Fibroblast of villous mesenchyme (primary cell): Measurements from ENCODE around the gene PASK. TPM values are rescaled to one million over a fixed set of nuclear protein-coding genes. Genes with fewer than 3 reads are reported as not detected.

Experiments used
- DNase-seq: peaks from one replicate; pipeline ENCODE4 v3.0.0-alpha.2; 2010; ENCODE audit warnings: low read depth
- H3K4me3 ChIP-seq: 2 replicates; pipeline ENCODE4 v1.5.1; 2011; ENCODE audit warnings: low read depth, mild to moderate bottlenecking, low read length
- total RNA-seq: library from RNA; depleted of rRNA; stranded (reverse); fragments of >200 nt; gene quantifications from 2 replicates; pipeline ENCODE4 v1.2.3, GENCODE V29; 2012
- TF ChIP-seq, protein P1 (sequence below): IDR thresholded peaks from 2 replicates; pipeline ENCODE4 v1.5.1; 2012; ENCODE audit warnings: low read depth, mild to moderate bottlenecking, low read length; ENCODE audit not compliant: insufficient read depth

Gene PASK
- total RNA-seq, 1 donor: 2.6 TPM

DNA sequence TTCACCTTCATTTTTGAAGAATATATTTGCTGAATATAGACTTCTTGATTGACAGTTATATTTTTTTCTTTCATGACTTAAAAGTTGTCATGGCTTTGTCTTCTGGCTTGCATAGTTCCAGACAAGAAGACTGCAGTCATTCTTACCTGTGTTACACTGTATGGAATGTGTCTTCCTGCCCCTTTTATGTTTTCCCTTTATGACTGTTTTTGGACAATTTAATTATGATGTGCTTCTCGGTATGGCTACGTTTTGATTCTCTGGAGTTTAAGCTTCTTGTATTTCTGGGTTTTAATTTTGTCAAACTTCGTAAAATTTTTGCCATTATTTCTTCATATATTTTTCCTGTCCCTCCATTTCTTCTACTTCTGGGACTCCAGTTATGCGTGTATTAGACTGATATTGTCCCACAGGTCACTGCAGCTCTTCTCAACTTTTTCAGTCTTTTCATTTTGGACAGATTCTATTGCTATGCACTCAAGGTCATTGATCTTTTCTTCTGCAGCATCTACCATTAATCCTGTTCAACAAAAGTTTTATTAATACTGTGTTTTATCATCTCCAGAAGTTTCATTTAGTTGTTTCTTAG, 64.3 kb downstream of the PASK start:
- TF ChIP-seq, protein P1, sequence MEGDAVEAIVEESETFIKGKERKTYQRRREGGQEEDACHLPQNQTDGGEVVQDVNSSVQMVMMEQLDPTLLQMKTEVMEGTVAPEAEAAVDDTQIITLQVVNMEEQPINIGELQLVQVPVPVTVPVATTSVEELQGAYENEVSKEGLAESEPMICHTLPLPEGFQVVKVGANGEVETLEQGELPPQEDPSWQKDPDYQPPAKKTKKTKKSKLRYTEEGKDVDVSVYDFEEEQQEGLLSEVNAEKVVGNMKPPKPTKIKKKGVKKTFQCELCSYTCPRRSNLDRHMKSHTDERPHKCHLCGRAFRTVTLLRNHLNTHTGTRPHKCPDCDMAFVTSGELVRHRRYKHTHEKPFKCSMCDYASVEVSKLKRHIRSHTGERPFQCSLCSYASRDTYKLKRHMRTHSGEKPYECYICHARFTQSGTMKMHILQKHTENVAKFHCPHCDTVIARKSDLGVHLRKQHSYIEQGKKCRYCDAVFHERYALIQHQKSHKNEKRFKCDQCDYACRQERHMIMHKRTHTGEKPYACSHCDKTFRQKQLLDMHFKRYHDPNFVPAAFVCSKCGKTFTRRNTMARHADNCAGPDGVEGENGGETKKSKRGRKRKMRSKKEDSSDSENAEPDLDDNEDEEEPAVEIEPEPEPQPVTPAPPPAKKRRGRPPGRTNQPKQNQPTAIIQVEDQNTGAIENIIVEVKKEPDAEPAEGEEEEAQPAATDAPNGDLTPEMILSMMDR: no peak
- H3K4me3 ChIP-seq: no peak overlapping the region
- no peak for DNase-seq

DNA sequence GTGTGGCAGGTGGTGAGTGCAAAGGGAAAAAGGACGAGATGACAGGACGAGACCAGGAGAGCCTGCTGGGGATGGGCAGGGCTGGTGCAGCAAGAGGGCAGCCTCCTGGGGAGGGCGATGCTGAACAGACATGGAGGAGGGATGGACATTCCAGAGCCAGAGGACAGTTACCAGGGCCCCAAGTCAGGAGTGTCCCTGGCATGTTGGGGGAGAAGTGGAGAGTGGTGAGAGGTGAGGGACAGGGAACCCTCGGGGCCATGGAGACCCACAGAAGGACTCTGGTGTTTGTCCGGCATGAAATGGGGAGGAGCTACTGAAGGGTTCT, 66.2 kb downstream of the PASK start:
- TF ChIP-seq, protein P1: no peak
- no peak for DNase-seq
- H3K4me3 ChIP-seq: no peak overlapping the region

DNA sequence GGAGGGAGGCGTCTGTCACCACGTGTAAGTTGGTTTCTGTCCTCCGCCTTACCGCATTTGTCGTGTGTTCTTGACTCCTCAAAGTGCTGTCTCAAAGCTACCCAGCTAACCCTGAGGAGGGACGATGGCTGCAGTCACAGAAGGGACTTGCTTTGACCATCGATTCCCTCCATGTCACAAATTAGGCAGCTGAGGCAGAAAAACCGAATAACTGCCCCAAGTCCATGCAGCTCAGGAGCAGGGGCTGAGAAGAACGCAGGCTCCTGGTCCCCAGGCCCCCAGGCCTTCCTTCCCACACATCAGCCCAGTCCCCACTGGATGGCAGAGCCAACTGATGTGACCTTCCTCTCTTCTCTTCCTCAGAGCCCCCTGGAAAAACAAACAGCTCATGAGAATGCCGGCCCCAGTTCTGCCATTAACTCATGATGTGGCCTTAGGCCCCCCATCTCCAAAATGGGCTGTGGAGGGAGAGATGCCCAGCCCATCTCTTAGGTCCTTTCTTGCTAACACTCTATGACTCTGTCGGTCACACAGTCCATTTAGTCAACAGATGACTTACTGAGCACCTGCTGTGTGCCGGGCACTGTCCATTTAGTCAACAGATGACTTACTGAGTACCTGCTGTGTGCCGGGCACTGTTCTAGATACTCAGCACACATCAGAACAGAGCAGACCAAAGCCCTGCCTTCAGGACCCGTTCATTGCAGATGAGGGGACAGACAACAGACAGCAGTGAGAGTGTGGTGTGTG, 66.8 kb downstream of the PASK start:
- TF ChIP-seq, protein P1: no peak
- no peak overlapping the region for H3K4me3 ChIP-seq
- no peak for DNase-seq

- H3K4me3 ChIP-seq: no peak overlapping the region
- TF ChIP-seq, protein P1: no peak
- DNase-seq: no peak
These were observed 67.5 kb downstream of the PASK start for GRCh38 chr2:241081643-241082340.

- no peak overlapping the region for H3K4me3 ChIP-seq
- TF ChIP-seq, protein P1: no peak
- no peak for DNase-seq
These were observed 68.1 kb downstream of the PASK start for GRCh38 chr2:241081190-241081642.

DNA sequence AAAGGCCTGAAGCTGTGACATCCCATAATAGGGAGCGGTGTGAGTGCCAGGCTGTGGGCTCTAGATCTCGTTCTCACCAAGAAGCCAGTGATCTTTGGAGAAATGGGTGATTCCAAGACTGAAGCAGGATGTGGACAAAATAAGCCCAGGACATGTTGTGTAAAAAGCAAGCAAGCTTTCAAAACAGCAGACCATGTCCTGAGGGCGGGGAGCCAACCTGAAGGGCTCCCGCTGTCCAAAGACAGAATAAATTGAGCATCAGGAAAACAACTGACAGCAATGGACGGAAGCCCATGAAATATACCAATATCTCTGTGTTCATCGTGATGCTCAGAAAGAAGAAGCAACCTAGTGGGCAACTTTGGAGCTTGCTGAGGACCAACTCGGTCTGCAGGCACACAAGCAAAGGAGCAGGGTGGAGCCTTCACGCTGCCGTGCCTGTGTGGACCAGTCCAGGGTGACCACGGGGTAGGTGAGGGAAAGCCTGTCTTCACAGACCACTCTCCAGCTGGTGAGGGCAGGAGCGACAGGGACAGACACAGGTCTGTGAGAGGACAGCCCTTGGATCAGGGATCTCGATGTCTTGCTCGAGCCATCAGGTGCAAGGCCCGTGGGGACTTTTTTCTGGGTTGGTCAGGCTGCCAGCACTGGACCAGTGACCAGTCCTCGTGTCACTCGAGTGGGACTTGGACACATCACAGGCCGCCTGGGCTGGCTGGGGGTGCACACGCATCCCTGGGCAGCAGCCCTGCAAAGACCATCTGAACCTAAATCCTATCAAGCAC, 68.7 kb downstream of the PASK start:
- TF ChIP-seq, protein P1: no peak
- no peak overlapping the region for H3K4me3 ChIP-seq

More for the DNA sequence above, 68.7 kb downstream of the PASK start:
- no peak for DNase-seq
